Measurements from ENCODE around the gene SCAMP4. TPM values are rescaled to one million over a fixed set of nuclear protein-coding genes. Genes with fewer than 3 reads are reported as not detected.
"Not testable (repeated sequence)": the region's sequence is repeated elsewhere in the genome, so short reads cannot be mapped to it uniquely, and the experiment has no call there.

The SCAMP4 gene
- total and polyA plus RNA-seq, 7 experiments from 2014 or later, result 11.8 to 35.5 (median 19.7) TPM

DNA sequence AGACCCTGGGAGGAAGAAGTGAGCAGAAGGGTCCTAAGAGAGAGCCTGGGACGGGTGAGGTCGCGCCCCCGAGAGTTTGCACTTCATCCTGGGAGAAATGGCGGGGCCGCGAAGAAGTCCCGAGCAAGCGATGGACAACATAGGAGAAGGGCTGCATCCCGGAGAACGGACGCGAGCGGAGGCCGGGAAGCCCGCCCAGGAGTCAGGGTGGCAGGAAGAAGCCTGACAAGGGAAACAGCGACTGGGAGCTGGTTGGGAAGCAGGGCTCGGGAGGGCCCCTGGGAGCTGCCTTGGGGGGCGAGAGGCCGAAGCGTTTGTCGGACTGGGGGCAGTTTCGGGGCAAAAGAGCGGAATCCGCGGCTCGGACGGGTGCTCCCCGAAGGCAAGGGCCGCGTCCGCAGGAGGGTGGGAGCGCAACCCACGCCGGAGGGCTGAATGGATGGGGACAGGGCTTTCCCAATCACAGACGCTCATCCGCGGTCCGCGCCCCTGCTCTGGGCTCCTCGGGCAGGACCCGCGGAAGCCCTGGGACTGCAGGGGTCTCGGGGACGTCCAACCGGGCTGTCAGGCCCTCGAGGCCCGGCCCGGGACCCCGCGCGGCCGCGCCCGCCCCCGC lies 20.4 kb upstream of the SCAMP4 start:
- Mint-ChIP-seq H3K27ac (peak overlapping the region; percentile 96 to 100 (median 98)), H3K4me1 (peaks cover 21 to 38% (median 33%) of the 10 kb centered on the region in 7 donors), H3K36me3 (peaks cover 3 to 13% (median 4%) of the 10 kb centered on the region in 5 donors), H3K9me3 (peaks cover 0 to 2% (median 0%) of the 10 kb centered on the region in 11 donors), H3K27me3 (no peaks in the 10 kb centered on the region), H3K4me3 (peak overlapping the region; percentile 92 to 100 (median 99))
- ChIA-PET POLR2A (interaction anchor here (0.6 to 5.0 kb wide), 7 partner anchors 8 to 1176 kb away, joined by 3 to 57 read pairs (median 7); partner anchors contain the start of genes ADAT3 and SCAMP4), CTCF (interaction anchor here (1.1 kb wide), 1 partner anchor 9 kb away, joined by 3 read pairs; no protein-coding TSS in a partner anchor)
- H3K27ac ChIP-seq (ENCODE audit: low read depth, low read length), result peak overlapping the region; percentile 86
- DNase-seq, result no peak
- peaks cover 0 to 20% (median 0%) of the 10 kb centered on the region in 3 experiments for H3K36me3 ChIP-seq (ENCODE audit: control insufficient read depth in 2 of 3, insufficient read depth in 3 of 3, low read length in 3 of 3)
- intact Hi-C loops (cut with micrococcal nuclease), result loop anchor here (1.0 kb wide), 7 partner anchors 9 to 176 kb away; partner anchors contain the start of genes ADAT3 (in 1 of the 2), REXO1 (in 1 of the 2) and SCAMP4 (in 1 of the 2)
- H3K9me3 ChIP-seq (ENCODE audit: control insufficient read depth in 2 of 3, low read length in 3 of 3), result no peaks in the 10 kb centered on the region
- no peak for ATAC-seq
- H3K4me1 ChIP-seq (ENCODE audit: control insufficient read depth in 2 of 2, insufficient read depth in 2 of 2, low read length in 2 of 2), result peaks cover 22 to 31% of the 10 kb centered on the region in 2 donors
- H3K4me3 ChIP-seq (ENCODE audit: low read length), result peak overlapping the region; percentile 73
- H3K27me3 ChIP-seq (ENCODE audit: control insufficient read depth in 2 of 2, insufficient read depth in 2 of 2, low read length in 2 of 2), result no peaks in the 10 kb centered on the region

DNA sequence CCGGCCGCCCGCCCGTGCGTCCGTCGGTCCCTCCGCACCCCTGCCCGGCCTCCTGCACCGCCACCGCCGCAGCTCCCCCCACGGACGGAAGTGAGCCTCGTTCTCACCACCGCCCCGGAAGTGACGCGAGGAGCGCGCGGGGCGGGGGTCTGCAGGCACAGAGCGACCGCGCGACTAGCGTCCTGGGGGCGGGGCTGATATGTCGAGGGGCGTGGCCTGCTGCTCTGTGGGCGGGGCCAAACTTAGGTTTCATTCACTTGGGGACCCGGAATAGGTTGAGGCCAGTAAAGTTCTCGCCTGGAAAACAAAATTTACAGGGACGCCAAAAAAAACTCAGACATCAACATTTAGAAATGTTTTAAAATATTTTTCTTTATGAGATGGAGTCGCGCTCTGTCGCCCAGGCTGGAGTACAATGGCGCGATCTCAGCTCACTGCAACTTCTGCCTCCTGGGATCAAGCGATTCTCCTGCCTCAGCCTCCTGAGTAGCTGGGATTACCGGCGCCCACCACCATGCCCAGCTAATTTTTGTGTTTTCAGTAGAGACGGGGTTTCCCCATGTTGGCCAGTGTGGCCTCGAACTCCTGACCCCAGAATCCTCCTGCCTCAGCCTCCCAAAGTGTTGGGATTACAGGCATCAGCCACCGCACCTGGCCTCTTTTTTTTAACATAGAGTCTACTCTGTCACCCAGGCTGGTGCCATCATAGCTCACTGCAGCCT lies 19.6 kb upstream of the SCAMP4 start, which contains the start of gene ABHD17A:
ABHD17A (minus strand) TSS at position 99 of the 722 bp plus-strand sequence. CDS start 3,930 bp downstream, outside the sequence.
- peak; percentile 91 for ATAC-seq
- Histone ChIP-seq H3K4me1 (ENCODE audit: control insufficient read depth in 2 of 2, insufficient read depth in 2 of 2, low read length in 2 of 2) (peaks cover 21 to 28% of the 10 kb centered on the region in 2 donors), H3K27ac (ENCODE audit: low read depth, low read length) (peak within 1 kb of the TSS; percentile 86), H3K36me3 (ENCODE audit: control insufficient read depth in 2 of 3, insufficient read depth in 3 of 3, low read length in 3 of 3) (peaks cover 0 to 13% (median 0%) of the 10 kb centered on the region in 3 experiments), H3K4me3 (ENCODE audit: low read length) (peak within 1 kb of the TSS; percentile 73)
- POLR2A ChIA-PET, result interaction anchor here (0.6 to 5.0 kb wide), 8 partner anchors 9 to 1175 kb away, joined by 3 to 57 read pairs (median 6); partner anchors contain the start of genes ADAT3 and SCAMP4
- Mint-ChIP-seq H3K4me1 (peaks cover 21 to 40% (median 34%) of the 10 kb centered on the region in 7 donors), H3K4me3 (peak within 1 kb of the TSS; percentile 92 to 100 (median 99)), H3K27ac (peak within 1 kb of the TSS; percentile 96 to 100 (median 98)), H3K36me3 (peaks cover 3 to 13% (median 4%) of the 10 kb centered on the region in 5 donors)
- intact Hi-C loops (cut with micrococcal nuclease), result loop anchor here (1.0 kb wide), 7 partner anchors 9 to 176 kb away; partner anchors contain the start of genes ADAT3 (in 1 of the 2), REXO1 (in 1 of the 2) and SCAMP4 (in 1 of the 2)
- H3K27me3 Mint-ChIP-seq; H3K27me3 ChIP-seq (ENCODE audit: control insufficient read depth in 2 of 2, insufficient read depth in 2 of 2, low read length in 2 of 2); H3K9me3 ChIP-seq (ENCODE audit: control insufficient read depth in 2 of 3, low read length in 3 of 3); H3K9me3 Mint-ChIP-seq: not testable (repeated sequence)
- peak; percentile 87 to 96 (median 92) for DNase-seq
- CTCF ChIA-PET, result interaction anchor here (1.1 kb wide), 1 partner anchor 10 kb away, joined by 3 read pairs; no protein-coding TSS in a partner anchor

DNA sequence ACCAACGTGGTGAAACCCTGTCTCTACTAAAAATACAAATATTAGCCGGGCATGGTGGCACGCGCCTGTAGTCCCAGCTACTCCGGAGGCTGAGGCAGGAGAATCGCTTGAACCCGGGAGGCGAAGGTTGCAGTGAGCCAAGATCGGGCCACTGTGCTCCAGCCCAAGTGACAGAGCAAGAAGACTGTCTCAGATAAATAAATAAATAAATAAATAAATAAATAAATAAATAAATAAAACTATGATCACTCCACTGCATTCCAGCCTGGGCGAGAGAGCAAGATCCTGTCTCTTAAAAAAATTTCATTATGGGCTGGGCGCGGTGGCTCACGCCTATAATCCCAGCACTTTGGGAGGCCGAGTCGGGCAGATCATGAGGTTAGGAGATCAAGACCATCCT lies 18.8 kb upstream of the SCAMP4 start:
- CTCF ChIA-PET; H3K27me3 ChIP-seq (ENCODE audit: control insufficient read depth in 2 of 2, insufficient read depth in 2 of 2, low read length in 2 of 2); H3K27ac ChIP-seq (ENCODE audit: low read depth, low read length); H3K4me3 ChIP-seq (ENCODE audit: low read length); H3K27me3 Mint-ChIP-seq; ATAC-seq; H3K9me3 ChIP-seq (ENCODE audit: control insufficient read depth in 2 of 3, low read length in 3 of 3); H3K36me3 ChIP-seq (ENCODE audit: control insufficient read depth in 2 of 3, insufficient read depth in 3 of 3, low read length in 3 of 3); intact Hi-C loops (cut with micrococcal nuclease); DNase-seq; H3K9me3 Mint-ChIP-seq: not testable (repeated sequence)
- H3K4me1 ChIP-seq (ENCODE audit: control insufficient read depth in 2 of 2, insufficient read depth in 2 of 2, low read length in 2 of 2), result peaks cover 16 to 23% of the 10 kb centered on the region in 2 donors
- POLR2A ChIA-PET, result interaction anchor here (1.2 to 5.0 kb wide), 4 partner anchors 10 to 19 kb away, joined by 3 to 57 read pairs (median 10); partner anchors contain the start of genes ADAT3 and SCAMP4
- Mint-ChIP-seq H3K27ac (peak overlapping the region in 1 of 9 donors; percentile 97), H3K4me1 (peaks cover 21 to 40% (median 34%) of the 10 kb centered on the region in 7 donors), H3K36me3 (peaks cover 3 to 13% (median 4%) of the 10 kb centered on the region in 5 donors), H3K4me3 (peak overlapping the region in 1 of 10 donors; percentile 49)

DNA sequence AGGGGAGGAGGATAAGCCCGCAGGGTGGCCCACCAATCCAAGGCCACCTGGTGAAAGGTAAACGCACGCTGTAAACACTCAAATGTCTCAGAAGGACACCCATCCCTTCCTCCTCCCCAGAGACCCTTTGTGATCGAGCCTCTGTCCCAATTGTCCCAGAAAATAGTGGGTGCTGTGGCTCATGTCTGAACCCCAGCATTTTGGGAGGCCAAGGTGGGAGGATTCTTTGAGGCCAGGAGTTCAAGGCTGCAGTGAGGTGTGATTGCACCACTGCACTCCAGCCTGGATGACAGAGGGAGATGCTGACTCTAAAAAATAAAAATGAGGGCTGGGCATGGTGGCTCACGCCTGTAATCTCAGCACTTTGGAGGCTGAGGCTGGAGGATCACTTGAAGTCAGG lies 16.8 kb upstream of the SCAMP4 start:
- H3K4me3 Mint-ChIP-seq, result no peak overlapping the region
- POLR2A ChIA-PET, result interaction anchor here (1.3 to 1.4 kb wide), 2 partner anchors 12 to 13 kb away, joined by 4 read pairs; no protein-coding TSS in a partner anchor
- intact Hi-C loops (cut with micrococcal nuclease), result no loop called here

DNA sequence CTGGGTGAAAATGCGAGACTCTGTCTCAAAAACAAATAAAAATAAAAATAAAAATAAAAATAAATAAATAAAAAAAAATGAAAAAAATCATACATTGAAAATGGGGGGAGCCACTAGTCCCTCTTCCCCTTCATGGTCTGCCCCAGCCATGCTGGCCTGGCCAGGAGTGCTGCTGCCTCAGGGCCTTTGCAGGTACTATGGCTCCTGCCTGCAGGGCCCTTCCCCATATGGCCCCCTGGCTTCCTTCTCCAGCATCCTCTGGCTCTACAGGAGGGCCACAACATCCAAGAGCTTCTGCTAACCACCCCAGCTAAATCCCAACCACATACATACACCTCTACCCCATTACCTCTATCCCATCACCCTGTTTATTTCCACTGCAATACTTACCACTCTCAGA lies 15.3 kb upstream of the SCAMP4 start:
- intact Hi-C loops (cut with micrococcal nuclease), result no loop called here
- Mint-ChIP-seq H3K27ac (peak overlapping the region in 1 of 9 donors; percentile 33), H3K9me3 (no peaks in the 10 kb centered on the region)

More for the DNA sequence above, 16.8 kb upstream of the SCAMP4 start:
- H3K27ac ChIP-seq (ENCODE audit: low read depth, low read length), result no peak overlapping the region
- peaks cover 0 to 2% (median 0%) of the 10 kb centered on the region in 11 donors for H3K9me3 Mint-ChIP-seq
- peaks cover 9 to 26% (median 19%) of the 10 kb centered on the region in 7 donors for H3K4me1 Mint-ChIP-seq
- no peaks in the 10 kb centered on the region for H3K27me3 Mint-ChIP-seq
- H3K4me3 ChIP-seq (ENCODE audit: low read length), result no peak overlapping the region
- H3K36me3 ChIP-seq (ENCODE audit: control insufficient read depth in 2 of 3, insufficient read depth in 3 of 3, low read length in 3 of 3), result peaks cover 0 to 8% (median 0%) of the 10 kb centered on the region in 3 experiments
- H3K36me3 Mint-ChIP-seq, result peaks cover 0 to 5% (median 0%) of the 10 kb centered on the region in 5 donors
- H3K9me3 ChIP-seq (ENCODE audit: control insufficient read depth in 2 of 3, low read length in 3 of 3), result no peaks in the 10 kb centered on the region
- DNase-seq (no peak), ATAC-seq (no peak)
- H3K27me3 ChIP-seq (ENCODE audit: control insufficient read depth in 2 of 2, insufficient read depth in 2 of 2, low read length in 2 of 2), result no peaks in the 10 kb centered on the region
- H3K27ac Mint-ChIP-seq, result peak overlapping the region in 1 of 9 donors; percentile 33
- CTCF ChIA-PET, result no interaction called here
- H3K4me1 ChIP-seq (ENCODE audit: control insufficient read depth in 2 of 2, insufficient read depth in 2 of 2, low read length in 2 of 2), result peaks cover 2 to 8% of the 10 kb centered on the region in 2 donors

DNA sequence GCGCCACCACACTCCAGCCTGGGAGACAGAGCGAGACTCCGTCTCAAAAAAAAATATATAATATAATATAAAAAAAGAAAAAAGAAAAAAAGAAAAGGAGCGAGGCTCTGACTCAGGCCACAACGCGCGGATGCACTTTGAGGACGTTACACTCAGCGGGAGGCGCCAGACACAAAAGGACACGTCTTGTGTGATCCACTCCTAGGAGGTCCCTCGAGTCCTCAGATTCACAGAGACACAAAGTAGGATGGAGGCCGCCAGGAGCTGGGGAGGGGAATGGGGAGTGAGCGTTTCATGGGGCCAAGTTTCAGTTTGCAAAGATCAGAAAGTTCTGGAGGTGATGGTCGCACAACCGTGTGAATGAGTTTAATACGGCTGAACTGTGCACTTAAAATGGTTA lies 11.4 kb upstream of the SCAMP4 start:
- H3K4me1 Mint-ChIP-seq, result peaks cover 16 to 51% (median 37%) of the 10 kb centered on the region in 7 donors
- H3K4me3 Mint-ChIP-seq, result peak overlapping the region in 6 of 10 donors; percentile 44 to 59 (median 51)
- no peak overlapping the region for H3K4me3 ChIP-seq (ENCODE audit: low read length)
- peak overlapping the region in 6 of 9 donors; percentile 22 to 85 (median 42) for H3K27ac Mint-ChIP-seq
- no peak for DNase-seq
- no peaks in the 10 kb centered on the region for H3K9me3 Mint-ChIP-seq
- H3K4me1 ChIP-seq (ENCODE audit: control insufficient read depth in 2 of 2, insufficient read depth in 2 of 2, low read length in 2 of 2), result peaks cover 16 to 29% of the 10 kb centered on the region in 2 donors
- H3K36me3 ChIP-seq (ENCODE audit: control insufficient read depth in 2 of 3, insufficient read depth in 3 of 3, low read length in 3 of 3), result no peaks in the 10 kb centered on the region
- no peaks in the 10 kb centered on the region for H3K36me3 Mint-ChIP-seq
- H3K9me3 ChIP-seq (ENCODE audit: control insufficient read depth in 2 of 3, low read length in 3 of 3), result no peaks in the 10 kb centered on the region
- H3K27me3 ChIP-seq (ENCODE audit: control insufficient read depth in 2 of 2, insufficient read depth in 2 of 2, low read length in 2 of 2), result no peaks in the 10 kb centered on the region
- ATAC-seq, result no peak
- H3K27me3 Mint-ChIP-seq, result no peaks in the 10 kb centered on the region
- H3K27ac ChIP-seq (ENCODE audit: low read depth, low read length), result no peak overlapping the region
- ChIA-PET POLR2A (interaction anchor here (1.0 to 7.4 kb wide), 4 partner anchors 10 to 48 kb away, joined by 4 to 57 read pairs (median 6); partner anchors contain the start of gene ABHD17A), CTCF (no interaction called here)
- intact Hi-C loops (cut with micrococcal nuclease), result no loop called here

More for the DNA sequence above, 15.3 kb upstream of the SCAMP4 start:
- Mint-ChIP-seq H3K27me3 (no peaks in the 10 kb centered on the region), H3K4me1 (peaks cover 4 to 24% (median 13%) of the 10 kb centered on the region in 7 donors), H3K4me3 (no peak overlapping the region), H3K36me3 (no peaks in the 10 kb centered on the region)
- Histone ChIP-seq H3K9me3 (ENCODE audit: control insufficient read depth in 2 of 3, low read length in 3 of 3) (no peaks in the 10 kb centered on the region), H3K36me3 (ENCODE audit: control insufficient read depth in 2 of 3, insufficient read depth in 3 of 3, low read length in 3 of 3) (peaks cover 0 to 2% (median 0%) of the 10 kb centered on the region in 3 experiments), H3K27me3 (ENCODE audit: control insufficient read depth in 2 of 2, insufficient read depth in 2 of 2, low read length in 2 of 2) (no peaks in the 10 kb centered on the region), H3K4me3 (ENCODE audit: low read length) (no peak overlapping the region), H3K4me1 (ENCODE audit: control insufficient read depth in 2 of 2, insufficient read depth in 2 of 2, low read length in 2 of 2) (peaks cover 0 to 1% of the 10 kb centered on the region in 2 donors), H3K27ac (ENCODE audit: low read depth, low read length) (no peak overlapping the region)
- ChIA-PET CTCF (no interaction called here), POLR2A (no interaction called here)
- no peak for DNase-seq
- ATAC-seq, result no peak
